Retinal pigment epithelial cell (primary cell): Measurements from ENCODE around the gene PIK3R5.

Experiments
- DNase-seq: peaks from one replicate; pipeline ENCODE4 v3.0.0-alpha.2; 2010; ENCODE audit warnings: low read depth
- H3K4me3 ChIP-seq: 2 replicates; pipeline ENCODE4 v1.5.1; 2011; ENCODE audit warnings: mild to moderate bottlenecking, low read length, control low read depth, moderate library complexity
- CTCF ChIP-seq: conservative IDR thresholded peaks from 2 replicates; pipeline ENCODE4 v1.5.1; 2011; ENCODE audit warnings: low read depth, low read length, control low read depth, inconsistent platforms

PIK3R5 gene

GRCh38 chr17:8913879-8914278 is 51.6 kb downstream of the PIK3R5 start:
- no peak overlapping the region for H3K4me3 ChIP-seq
- no peak for DNase-seq
- TF ChIP-seq CTCF: no peak

- no peak overlapping the region for H3K4me3 ChIP-seq
- DNase-seq: no peak
These were observed 52.4 kb downstream of the PIK3R5 start for GRCh38 chr17:8913091-8913490.

GRCh38 chr17:8912084-8912981 is 53.2 kb downstream of the PIK3R5 start:
- DNase-seq: no peak
- no peak overlapping the region for H3K4me3 ChIP-seq
- TF ChIP-seq CTCF: no peak

More at GRCh38 chr17:8913091-8913490, 52.4 kb downstream of the PIK3R5 start:
- no peak for TF ChIP-seq CTCF

GRCh38 chr17:8910969-8911604 is 54.4 kb downstream of the PIK3R5 start:
- no peak for DNase-seq
- H3K4me3 ChIP-seq: no peak overlapping the region
- no peak for TF ChIP-seq CTCF

GRCh38 chr17:8909586-8910270 is 55.8 kb downstream of the PIK3R5 start:
- DNase-seq: no peak
- TF ChIP-seq CTCF: no peak
- no peak overlapping the region for H3K4me3 ChIP-seq

GRCh38 chr17:8905331-8905730 is 60.2 kb downstream of the PIK3R5 start:
- no peak for DNase-seq
- no peak for TF ChIP-seq CTCF

More at GRCh38 chr17:8905331-8905730, 60.2 kb downstream of the PIK3R5 start:
- no peak overlapping the region for H3K4me3 ChIP-seq
